Daoy (cell line): ENCODE results near the gene NAA25. TPM values are rescaled to one million over a fixed set of nuclear protein-coding genes. Genes with fewer than 3 reads are reported as not detected.
A peak's percentile ranks its signal among the peaks of the same experiment; 100 is the strongest.
"Not testable (repeated sequence)": the region's sequence is repeated elsewhere in the genome, so short reads cannot be mapped to it uniquely, and the experiment has no call there.

Source experiments
- DNase-seq: peaks from one replicate; pipeline ENCODE4 v3.0.0-alpha.2; 2015; ENCODE audit warnings: low read depth
- total RNA-seq: library from RNA; depleted of rRNA; stranded (reverse); fragments of >200 nt; shearing (Covaris generic); gene quantifications from 2 replicates; pipeline ENCODE4 v1.2.3, GENCODE V29; 2014

The NAA25 gene
- total RNA-seq, 1 experiment from 2014 or later: 30.2 TPM

GRCh38 chr12:112116232-112117060 is 7.9 kb upstream of the NAA25 start:
- DNase-seq: peak; percentile 77

- DNase-seq: no peak
These were observed 6.9 kb upstream of the NAA25 start for GRCh38 chr12:112115259-112116045.

- DNase-seq: no peak
These were observed 4.0 kb upstream of the NAA25 start for GRCh38 chr12:112112409-112113133.

GRCh38 chr12:112111931-112112330 is 3.3 kb upstream of the NAA25 start:
- DNase-seq: no peak

- peak; percentile 37 for DNase-seq
These were observed 2.4 kb upstream of the NAA25 start for GRCh38 chr12:112110787-112111662.

GRCh38 chr12:112107306-112108201 is 1.0 kb downstream of the NAA25 start:
- DNase-seq: peak; percentile 37

GRCh38 chr12:112105891-112106290 is 2.7 kb downstream of the NAA25 start:
- DNase-seq: no peak

GRCh38 chr12:112103758-112104503 is 4.7 kb downstream of the NAA25 start:
- no peak for DNase-seq

- not testable (repeated sequence) for DNase-seq
These were observed 5.8 kb downstream of the NAA25 start for GRCh38 chr12:112102746-112103145.

GRCh38 chr12:112102127-112102526 is 6.5 kb downstream of the NAA25 start:
- DNase-seq: no peak

GRCh38 chr12:112100500-112100899 is 8.1 kb downstream of the NAA25 start:
- not testable (repeated sequence) for DNase-seq

GRCh38 chr12:112097641-112098040 is 10.9 kb downstream of the NAA25 start:
- DNase-seq: no peak

GRCh38 chr12:112096667-112097066 is 11.9 kb downstream of the NAA25 start:
- DNase-seq: peak; percentile 68

- DNase-seq: no peak
These were observed 12.5 kb downstream of the NAA25 start for GRCh38 chr12:112096070-112096469.

GRCh38 chr12:112091563-112091962 is 17.0 kb downstream of the NAA25 start:
- DNase-seq: no peak

- no peak for DNase-seq
These were observed 20.7 kb downstream of the NAA25 start for GRCh38 chr12:112087851-112088250.

GRCh38 chr12:112087055-112087850 is 21.3 kb downstream of the NAA25 start:
- DNase-seq: no peak

- no peak for DNase-seq
These were observed 42.0 kb downstream of the NAA25 start for GRCh38 chr12:112066566-112066965.

- no peak for DNase-seq
These were observed 45.3 kb downstream of the NAA25 start for GRCh38 chr12:112063273-112063672.
